GM18505 (cell line): ENCODE results near the gene HP1BP3.

Experiments
- ATAC-seq: cut with Tn5 transposase; IDR thresholded peaks from one replicate; pipeline ENCODE4 v1.9.1; 2021; ENCODE audit not compliant: unreplicated experiment
- POLR2A ChIP-seq: IDR thresholded peaks from 4 replicates; pipeline ENCODE4 v1.6.1; 2011; ENCODE audit warnings: borderline replicate concordance; ENCODE audit not compliant: insufficient read depth, insufficient read length; ENCODE audit errors: extremely low read depth

HP1BP3 gene

GRCh38 chr1:20787840-20788795 is 1.0 kb upstream of the HP1BP3 start:
- no peak for TF ChIP-seq POLR2A
- ATAC-seq, result no peak

GRCh38 chr1:20786253-20787028 is 666 bp downstream of the HP1BP3 start:
- TF ChIP-seq POLR2A, result peak; percentile 79
- ATAC-seq, result peak; percentile 74

GRCh38 chr1:20785907-20786252 is 1.2 kb downstream of the HP1BP3 start:
- no peak for ATAC-seq

GRCh38 chr1:20775700-20776099 is 11.4 kb downstream of the HP1BP3 start:
- TF ChIP-seq POLR2A, result no peak
- no peak for ATAC-seq

More at GRCh38 chr1:20785907-20786252, 1.2 kb downstream of the HP1BP3 start:
- TF ChIP-seq POLR2A, result no peak

GRCh38 chr1:20771780-20772179 is 15.3 kb downstream of the HP1BP3 start:
- TF ChIP-seq POLR2A, result no peak

GRCh38 chr1:20770314-20771087 is 16.6 kb downstream of the HP1BP3 start:
- no peak for TF ChIP-seq POLR2A
- ATAC-seq, result no peak

More at GRCh38 chr1:20771780-20772179, 15.3 kb downstream of the HP1BP3 start:
- ATAC-seq, result no peak

- TF ChIP-seq POLR2A, result no peak
- no peak for ATAC-seq
Measured at GRCh38 chr1:20767271-20767670, 19.8 kb downstream of the HP1BP3 start.

- ATAC-seq, result no peak
- no peak for TF ChIP-seq POLR2A
Measured at GRCh38 chr1:20763417-20763816, 23.7 kb downstream of the HP1BP3 start.

GRCh38 chr1:20760322-20760721 is 26.8 kb downstream of the HP1BP3 start:
- no peak for TF ChIP-seq POLR2A
- no peak for ATAC-seq

- no peak for ATAC-seq
Measured at GRCh38 chr1:20753589-20753988, 33.5 kb downstream of the HP1BP3 start.

GRCh38 chr1:20751462-20751990 is 35.6 kb downstream of the HP1BP3 start:
- TF ChIP-seq POLR2A, result no peak
- ATAC-seq, result no peak

More at GRCh38 chr1:20753589-20753988, 33.5 kb downstream of the HP1BP3 start:
- TF ChIP-seq POLR2A, result no peak

GRCh38 chr1:20742671-20743070 is 44.4 kb downstream of the HP1BP3 start:
- no peak for ATAC-seq
- TF ChIP-seq POLR2A, result no peak

- ATAC-seq, result no peak
- TF ChIP-seq POLR2A, result no peak
Measured at GRCh38 chr1:20740781-20741180, 46.3 kb downstream of the HP1BP3 start.
